B cell (primary cell): ENCODE data around the gene S100A4. TPM values are rescaled to one million over a fixed set of nuclear protein-coding genes. Genes with fewer than 3 reads are reported as not detected.

Source experiments
- ATAC-seq: fragments of 200-7000 bp; cut with Tn5 transposase; one replicate; pipeline ENCODE4 v1.10.0; 2021; ENCODE audit warnings: low read depth, mild to moderate bottlenecking, moderate number of reproducible peaks, moderate library complexity
- CTCF ChIA-PET: fragments of 350-600 bp; sonication (Branson Sonifier 250); formaldehyde crosslinking; loops from one replicate; lab custom pipeline; 2021; ENCODE audit warnings: antibody characterized with exemption, inconsistent platforms; lab: Charles Lee
- POLR2A ChIA-PET: fragments of 350-600 bp; sonication (Branson Sonifier 250); formaldehyde crosslinking; loops from one replicate; lab custom pipeline; 2021; ENCODE audit warnings: antibody characterized with exemption; lab: Charles Lee
- DNase-seq: peaks from one replicate; pipeline ENCODE4 v3.0.0; 2013
- H2AFZ ChIP-seq: 2 replicates; pipeline ENCODE4 v1.6.1; 2012; ENCODE audit warnings: mild to moderate bottlenecking, low read depth, low read length; ENCODE audit not compliant: insufficient read depth, poor library complexity, severe bottlenecking
- H3K27ac ChIP-seq, 2 donors: 1 replicate in 1 of 2; 2 replicates in 1 of 2; pipeline ENCODE4 v1.5.1; 2012 to 2013; ENCODE audit warnings: low read length in 2 of 2, mild to moderate bottlenecking in 2 of 2, moderate library complexity in 1 of 2
- H3K27me3 ChIP-seq, 4 experiments: fragments of 200-600 bp in 1 of 4; sonication (generic) in 1 of 4; replicated peaks in 1 of 4; 1 replicate in 2 of 4; 2 replicates in 2 of 4; pipeline versions ENCODE4 v1.6.1 to v1.7.0; 2013 to 2016; ENCODE audit warnings: low read length in 3 of 4, mild to moderate bottlenecking in 2 of 4, mixed read lengths in 1 of 4, moderate library complexity in 1 of 4; ENCODE audit not compliant: insufficient read depth in 4 of 4, control insufficient read depth in 3 of 4; ENCODE audit errors: control extremely low read depth in 1 of 4
- H3K36me3 ChIP-seq, 2 experiments: replicated peaks in 1 of 2; 1 replicate in 1 of 2; 2 replicates in 1 of 2; pipeline versions ENCODE4 v1.6.1 to v1.7.1; 2013; ENCODE audit warnings: low read length in 1 of 2; ENCODE audit not compliant: insufficient read depth in 2 of 2, control insufficient read depth in 1 of 2; ENCODE audit errors: control extremely low read depth in 1 of 2, extremely low read depth in 1 of 2
- H3K4me1 ChIP-seq, 2 donors: fragments of 200-600 bp in 1 of 2; sonication (generic) in 1 of 2; 1 replicate in 1 of 2; 2 replicates in 1 of 2; pipeline versions ENCODE4 v1.5.1 to v1.6.1; 2013 to 2017; ENCODE audit warnings: low read length in 2 of 2; ENCODE audit not compliant: control insufficient read depth in 2 of 2, insufficient read depth in 2 of 2
- H3K4me2 ChIP-seq: replicated peaks from 2 replicates; pipeline ENCODE3; 2012; ENCODE audit warnings: mild to moderate bottlenecking, low read depth, low read length; ENCODE audit not compliant: poor library complexity, severe bottlenecking
- H3K4me3 ChIP-seq, 5 experiments: fragments of 200-600 bp in 1 of 5; sonication (generic) in 1 of 5; 1 replicate in 3 of 5; 2 replicates in 2 of 5; pipeline versions ENCODE4 v1.5.1 to v1.7.0; 2011 to 2016; ENCODE audit warnings: low read length in 4 of 5, mild to moderate bottlenecking in 4 of 5, low read depth in 2 of 5, control low read depth in 1 of 5, moderate library complexity in 1 of 5; ENCODE audit not compliant: insufficient read depth in 1 of 5; ENCODE audit errors: control extremely low read depth in 1 of 5, extremely low read depth in 1 of 5
- H3K79me2 ChIP-seq: fragments of 200-600 bp; sonication (generic); one replicate; pipeline ENCODE4 v1.6.0; 2016; ENCODE audit warnings: low read length; ENCODE audit not compliant: control insufficient read depth, insufficient read depth
- H3K9ac ChIP-seq: fragments of 200-600 bp; sonication (generic); 2 replicates; pipeline ENCODE4 v1.6.1; 2017; ENCODE audit warnings: mild to moderate bottlenecking, low read length, moderate library complexity
- H3K9me3 ChIP-seq, 3 donors: one replicate each; pipeline versions ENCODE4 v1.6.1 to v1.7.1; 2013; ENCODE audit warnings: low read length in 2 of 3; ENCODE audit not compliant: control insufficient read depth in 2 of 3, insufficient read depth in 1 of 3; ENCODE audit errors: control extremely low read depth in 1 of 3
- H4K20me1 ChIP-seq: 2 replicates; pipeline ENCODE4 v1.6.0; 2012; ENCODE audit warnings: mild to moderate bottlenecking, low read length; ENCODE audit not compliant: insufficient read depth, control insufficient read depth, poor library complexity, severe bottlenecking
- H3K27ac Mint-ChIP-seq: one replicate; pipeline ENCODE4 v1.8.0; 2021; ENCODE audit warnings: mixed read lengths
- H3K27me3 Mint-ChIP-seq: one replicate; pipeline ENCODE4 v1.8.0; 2021; ENCODE audit warnings: mixed read lengths
- H3K4me1 Mint-ChIP-seq: one replicate; pipeline ENCODE4 v1.8.0; 2021; ENCODE audit warnings: mixed read lengths
- H3K4me3 Mint-ChIP-seq: one replicate; pipeline ENCODE4 v1.8.0; 2021; ENCODE audit warnings: mixed read lengths
- H3K9me3 Mint-ChIP-seq: one replicate; pipeline ENCODE4 v1.8.0; 2022; ENCODE audit warnings: mixed read lengths; ENCODE audit not compliant: insufficient read depth
- CTCF ChIP-seq: fragments of 200-600 bp; IDR thresholded peaks from one replicate; pipeline ENCODE4 v1.8.0; 2022; ENCODE audit warnings: antibody characterized with exemption, mild to moderate bottlenecking
- EZH2 ChIP-seq: IDR thresholded peaks from 2 replicates; pipeline ENCODE4 v1.6.1; 2012; ENCODE audit warnings: borderline replicate concordance, low read depth, mild to moderate bottlenecking, moderate library complexity, low read length; ENCODE audit not compliant: insufficient read depth, poor library complexity, severe bottlenecking
- WGBS: methylation state at CpG from one replicate; pipeline ENCODE4 v1.1.5; 2013; ENCODE audit warnings: missing lambda C conversion rate; ENCODE audit not compliant: insufficient coverage; 5-methylcytosine and 5-hydroxymethylcytosine counted together
- intact Hi-C: fragments of 100-400 bp; cut with micrococcal nuclease; formaldehyde crosslinking; loops from one replicate; pipeline ENCODE4 v1.10.0; 2022
- polyA plus RNA-seq: library from polyadenylated mRNA; depleted of rRNA; stranded (reverse); fragments of >200 nt; gene quantifications from 2 replicates; pipeline ENCODE4 v1.2.3, GENCODE V29; 2012
- total RNA-seq, 2 donors: library from RNA; stranded (reverse); fragments of 120-200 nt in 1 of 2; gene quantifications; 1 replicate in 1 of 2; 2 replicates in 1 of 2; pipeline versions ENCODE4 v1.2.3 to v1.2.4, GENCODE V29; 2013 to 2022

S100A4 gene
- total and polyA plus RNA-seq, 2 donors (not counting 1 experiment from before 2014, with no cell fraction given): 62.7 to 150 TPM

DNA sequence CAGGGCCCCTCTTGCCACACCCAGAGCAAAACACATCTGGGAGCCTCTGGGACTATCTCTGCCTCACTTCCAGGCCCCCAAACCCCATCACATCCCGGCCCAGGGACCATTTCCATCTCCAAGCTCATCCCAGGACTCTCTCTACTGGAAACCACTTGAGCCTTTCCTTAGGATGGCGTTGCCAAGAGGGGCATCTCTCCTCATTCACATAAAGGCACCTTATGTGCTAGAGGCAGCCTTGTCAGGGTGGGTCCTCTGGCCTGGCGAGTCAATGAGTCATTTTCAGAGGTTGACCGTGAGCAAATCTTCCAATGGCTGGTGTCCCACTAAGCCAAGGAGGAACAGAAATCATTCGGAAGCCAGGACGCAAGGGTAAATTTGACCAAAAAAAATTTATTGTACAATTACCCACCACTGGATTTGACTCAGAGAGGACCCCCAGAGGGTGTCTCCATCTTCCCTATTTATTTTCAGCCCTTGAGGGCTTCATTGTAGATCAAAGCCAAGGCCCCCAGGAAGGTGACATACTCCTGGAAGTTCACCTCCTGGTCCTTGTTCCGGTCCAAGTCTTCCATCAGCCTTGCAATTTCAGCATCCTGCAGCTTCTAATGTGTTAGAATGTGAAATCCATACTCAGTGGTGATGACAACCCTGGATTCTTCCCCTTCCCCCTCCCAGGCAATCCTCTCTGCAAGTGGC, 11.2 kb downstream of the S100A4 start:
- ATAC-seq (no peak), DNase-seq (no peak)
- Histone ChIP-seq H3K79me2 (peaks cover 10% of the 10 kb centered on the region), H3K4me1 (peaks cover 38 to 48% of the 10 kb centered on the region in 2 donors), H3K9ac (peak overlapping the region; percentile 86), H3K4me2 (peak overlapping the region; percentile 96), H3K27me3 (no peaks in the 10 kb centered on the region), H3K36me3 (peaks cover 0 to 4% of the 10 kb centered on the region in 2 experiments), H3K9me3 (no peaks in the 10 kb centered on the region), H2AFZ (no peak overlapping the region), H4K20me1 (no peaks in the 10 kb centered on the region), H3K4me3 (peak overlapping the region in 3 of 5 experiments; percentile 75 to 95 (median 85)), H3K27ac (peak overlapping the region in 1 of 2 donors; percentile 84)
- Mint-ChIP-seq H3K4me1 (peaks cover 41% of the 10 kb centered on the region), H3K27me3 (no peaks in the 10 kb centered on the region), H3K27ac (peak overlapping the region; percentile 96), H3K9me3 (no peaks in the 10 kb centered on the region), H3K4me3 (peak overlapping the region; percentile 95)
- POLR2A ChIA-PET: interaction anchor here (0.6 to 2.8 kb wide), 5 partner anchors 11 to 686 kb away, joined by 3 to 20 read pairs (median 5); partner anchors contain the start of genes S100A2 and S100A4
- TF ChIP-seq CTCF (no peak), EZH2 (no peak)
- 95% methylated on average over 6 of the region's 7 CpGs for WGBS
- CTCF ChIA-PET: interaction anchor here (0.9 to 10.9 kb wide), 11 partner anchors 13 to 137 kb away, joined by 3 to 189 read pairs (median 5); partner anchors contain the start of genes CHTOP, S100A2, S100A3 and S100A4
- intact Hi-C loops: loop anchor here (10.0 kb wide), 2 partner anchors 100 to 140 kb away; partner anchors contain the start of genes CHTOP, ILF2 and NPR1
